CD4-positive, alpha-beta memory T cell (primary cell): ENCODE data around the gene SPOCK2. TPM values are rescaled to one million over a fixed set of nuclear protein-coding genes. Genes with fewer than 3 reads are reported as not detected.
A peak's percentile ranks its signal among the peaks of the same experiment; 100 is the strongest.
"Not testable (repeated sequence)": the region's sequence is repeated elsewhere in the genome, so short reads cannot be mapped to it uniquely, and the experiment has no call there.

ENCODE experiments used
- CTCF ChIA-PET: fragments of 350-600 bp; sonication (Branson Sonifier 250); formaldehyde crosslinking; loops from one replicate; lab custom pipeline; 2021; ENCODE audit warnings: inconsistent platforms; ENCODE audit not compliant: partially characterized antibody; lab: Charles Lee
- POLR2A ChIA-PET: fragments of 350-600 bp; sonication (Branson Sonifier 250); formaldehyde crosslinking; loops from one replicate; lab custom pipeline; 2021; ENCODE audit not compliant: partially characterized antibody; lab: Charles Lee
- DNase-seq, 5 donors: peaks; one replicate each; pipeline versions ENCODE4 v3.0.0 to v3.0.0-alpha.2; 2020 to 2022; ENCODE audit warnings: mixed read lengths in 1 of 5
- H3K27ac ChIP-seq: one replicate; pipeline ENCODE4 v1.7.0; 2013; ENCODE audit warnings: low read depth, low read length
- H3K27me3 ChIP-seq: 2 replicates; pipeline ENCODE4 v1.7.0; 2013; ENCODE audit warnings: mild to moderate bottlenecking, low read length, moderate library complexity; ENCODE audit not compliant: insufficient read depth
- H3K36me3 ChIP-seq: 2 replicates; pipeline ENCODE4 v1.7.0; 2013; ENCODE audit warnings: mild to moderate bottlenecking, low read length, moderate library complexity; ENCODE audit not compliant: insufficient read depth
- H3K4me1 ChIP-seq: 2 replicates; pipeline ENCODE4 v1.7.0; 2013; ENCODE audit warnings: mild to moderate bottlenecking, low read length, moderate library complexity; ENCODE audit not compliant: insufficient read depth
- H3K4me3 ChIP-seq, 2 donors: one replicate each; pipeline ENCODE4 v1.7.0; 2013; ENCODE audit warnings: low read length in 2 of 2, mild to moderate bottlenecking in 1 of 2
- H3K9me3 ChIP-seq, 2 donors: one replicate each; pipeline ENCODE4 v1.7.0; 2013; ENCODE audit warnings: low read length in 2 of 2, control low read depth in 1 of 2; ENCODE audit not compliant: control insufficient read depth in 1 of 2
- H3K27ac Mint-ChIP-seq, 7 donors: one replicate each; pipeline ENCODE4 v1.8.0; 2020 to 2021; ENCODE audit warnings: mixed read lengths in 7 of 7, mild to moderate bottlenecking in 6 of 7, inconsistent platforms in 3 of 7, moderate library complexity in 3 of 7
- H3K27me3 Mint-ChIP-seq, 2 donors: one replicate each; pipeline ENCODE4 v1.8.0; 2020 to 2021; ENCODE audit warnings: mixed read lengths in 2 of 2
- H3K36me3 Mint-ChIP-seq, 2 donors: one replicate each; pipeline ENCODE4 v1.8.0; 2020 to 2021; ENCODE audit warnings: mixed read lengths in 2 of 2, inconsistent platforms in 1 of 2, mild to moderate bottlenecking in 1 of 2
- H3K4me1 Mint-ChIP-seq, 4 donors: one replicate each; pipeline ENCODE4 v1.8.0; 2020 to 2021; ENCODE audit warnings: mixed read lengths in 4 of 4, mild to moderate bottlenecking in 1 of 4
- H3K4me3 Mint-ChIP-seq, 8 donors: one replicate each; pipeline ENCODE4 v1.8.0; 2020 to 2021; ENCODE audit warnings: mixed read lengths in 8 of 8, mild to moderate bottlenecking in 7 of 8, moderate library complexity in 6 of 8, inconsistent platforms in 3 of 8
- H3K9me3 Mint-ChIP-seq, 8 donors: one replicate each; pipeline ENCODE4 v1.8.0; 2020 to 2021; ENCODE audit warnings: mixed read lengths in 8 of 8, mild to moderate bottlenecking in 5 of 8, inconsistent platforms in 3 of 8, moderate library complexity in 1 of 8
- intact Hi-C: fragments of 100-400 bp; cut with micrococcal nuclease; formaldehyde crosslinking; loops from one replicate; pipeline ENCODE4 v1.15.1; 2023
- polyA plus RNA-seq, 2 donors: library from polyadenylated mRNA; unstranded; fragments of 300-500 nt; fragmentation: Illumina TruSeq; gene quantifications; one replicate each; pipeline ENCODE4 v1.2.3, GENCODE V29; 2021
- total RNA-seq, 2 experiments: library from RNA; stranded (reverse); gene quantifications; one replicate each; pipeline ENCODE4 v1.2.3, GENCODE V29; 2021

SPOCK2 gene
- total and polyA plus RNA-seq, 4 experiments from 2014 or later = 174 to 556 (median 406) TPM

GRCh38 chr10:72035252-72035887 lies 53.0 kb downstream of the SPOCK2 start:
- H3K27me3 Mint-ChIP-seq = peaks cover 0 to 6% of the 10 kb centered on the region in 2 donors
- H3K4me3 Mint-ChIP-seq = no peak overlapping the region
- H3K27ac Mint-ChIP-seq = no peak overlapping the region
- ChIA-PET CTCF (interaction anchor here (0.6 to 1.9 kb wide), 3 partner anchors 10 to 123 kb away, joined by 3 to 12 read pairs (median 3); no protein-coding TSS in a partner anchor), POLR2A (no interaction called here)
- no peak for DNase-seq
- H3K4me1 Mint-ChIP-seq = peaks cover 0 to 2% (median 0%) of the 10 kb centered on the region in 4 donors
- Histone ChIP-seq H3K9me3 (no peaks in the 10 kb centered on the region), H3K4me3 (no peak overlapping the region), H3K4me1 (no peaks in the 10 kb centered on the region), H3K27me3 (no peaks in the 10 kb centered on the region), H3K36me3 (no peaks in the 10 kb centered on the region), H3K27ac (no peak overlapping the region)
- H3K36me3 Mint-ChIP-seq = no peaks in the 10 kb centered on the region
- H3K9me3 Mint-ChIP-seq = no peaks in the 10 kb centered on the region
- intact Hi-C loops = no loop called here

GRCh38 chr10:72034761-72035160 lies 53.6 kb downstream of the SPOCK2 start:
- ChIA-PET POLR2A (no interaction called here), CTCF (interaction anchor here (0.5 to 1.9 kb wide), 4 partner anchors 10 to 1397 kb away, joined by 3 to 12 read pairs (median 3); no protein-coding TSS in a partner anchor)
- intact Hi-C loops = no loop called here

GRCh38 chr10:72034040-72034499 lies 54.3 kb downstream of the SPOCK2 start:
- Histone ChIP-seq H3K27me3 (no peaks in the 10 kb centered on the region), H3K4me3 (no peak overlapping the region), H3K9me3 (no peaks in the 10 kb centered on the region), H3K36me3 (no peaks in the 10 kb centered on the region), H3K4me1 (no peaks in the 10 kb centered on the region), H3K27ac (no peak overlapping the region)
- no peaks in the 10 kb centered on the region for H3K9me3 Mint-ChIP-seq
- H3K27ac Mint-ChIP-seq = peak overlapping the region in 1 of 7 donors; percentile 30
- ChIA-PET CTCF (interaction anchor here (1.0 kb wide), 1 partner anchor 11 kb away, joined by 3 read pairs; no protein-coding TSS in a partner anchor), POLR2A (no interaction called here)
- H3K4me1 Mint-ChIP-seq = peaks cover 0 to 3% (median 0%) of the 10 kb centered on the region in 4 donors
- H3K36me3 Mint-ChIP-seq = no peaks in the 10 kb centered on the region
- intact Hi-C loops = no loop called here
- DNase-seq = no peak
- H3K27me3 Mint-ChIP-seq = peaks cover 0 to 7% of the 10 kb centered on the region in 2 donors
- H3K4me3 Mint-ChIP-seq = peak overlapping the region in 1 of 8 donors; percentile 4

More at GRCh38 chr10:72034761-72035160, 53.6 kb downstream of the SPOCK2 start:
- Histone ChIP-seq H3K27ac (no peak overlapping the region), H3K27me3 (no peaks in the 10 kb centered on the region), H3K4me1 (no peaks in the 10 kb centered on the region), H3K36me3 (no peaks in the 10 kb centered on the region), H3K4me3 (no peak overlapping the region), H3K9me3 (no peaks in the 10 kb centered on the region)
- no peaks in the 10 kb centered on the region for H3K36me3 Mint-ChIP-seq
- H3K9me3 Mint-ChIP-seq = no peaks in the 10 kb centered on the region
- H3K4me1 Mint-ChIP-seq = peaks cover 0 to 3% (median 0%) of the 10 kb centered on the region in 4 donors
- peaks cover 0 to 7% of the 10 kb centered on the region in 2 donors for H3K27me3 Mint-ChIP-seq
- no peak overlapping the region for H3K27ac Mint-ChIP-seq
- no peak for DNase-seq
- H3K4me3 Mint-ChIP-seq = no peak overlapping the region

- H3K36me3 Mint-ChIP-seq, H3K27me3 Mint-ChIP-seq, H3K9me3 ChIP-seq, DNase-seq, H3K36me3 ChIP-seq, H3K27ac Mint-ChIP-seq, H3K9me3 Mint-ChIP-seq, H3K27ac ChIP-seq, POLR2A ChIA-PET, H3K4me1 ChIP-seq, H3K4me1 Mint-ChIP-seq, H3K4me3 Mint-ChIP-seq, H3K27me3 ChIP-seq, H3K4me3 ChIP-seq, intact Hi-C loops: not testable (repeated sequence)
- CTCF ChIA-PET = interaction anchor here (1.2 to 3.3 kb wide), 2 partner anchors 14 to 16 kb away, joined by 3 to 8 read pairs; no protein-coding TSS in a partner anchor
Observed at GRCh38 chr10:72032409-72033162, 55.8 kb downstream of the SPOCK2 start.

GRCh38 chr10:72031706-72032105 lies 56.6 kb downstream of the SPOCK2 start:
- ChIA-PET POLR2A (no interaction called here), CTCF (interaction anchor here (1.2 to 3.3 kb wide), 2 partner anchors 15 to 17 kb away, joined by 3 to 8 read pairs; no protein-coding TSS in a partner anchor)
- H3K36me3 Mint-ChIP-seq = no peaks in the 10 kb centered on the region
- peak overlapping the region in 1 of 7 donors; percentile 35 for H3K27ac Mint-ChIP-seq
- Histone ChIP-seq H3K27ac (no peak overlapping the region), H3K4me1 (no peaks in the 10 kb centered on the region), H3K4me3 (no peak overlapping the region), H3K36me3 (no peaks in the 10 kb centered on the region), H3K27me3 (no peaks in the 10 kb centered on the region), H3K9me3 (no peaks in the 10 kb centered on the region)
- intact Hi-C loops = no loop called here
- H3K4me1 Mint-ChIP-seq = peaks cover 0 to 3% (median 0%) of the 10 kb centered on the region in 4 donors
- H3K4me3 Mint-ChIP-seq = no peak overlapping the region
- H3K27me3 Mint-ChIP-seq = peaks cover 2 to 12% of the 10 kb centered on the region in 2 donors
- no peaks in the 10 kb centered on the region for H3K9me3 Mint-ChIP-seq
- DNase-seq = no peak

- Mint-ChIP-seq H3K27ac (peak overlapping the region in 1 of 7 donors; percentile 43), H3K4me3 (no peak overlapping the region), H3K27me3 (peaks cover 2 to 12% of the 10 kb centered on the region in 2 donors), H3K36me3 (no peaks in the 10 kb centered on the region), H3K4me1 (peaks cover 0 to 3% (median 0%) of the 10 kb centered on the region in 4 donors), H3K9me3 (no peaks in the 10 kb centered on the region)
- Histone ChIP-seq H3K4me1 (no peaks in the 10 kb centered on the region), H3K9me3 (no peaks in the 10 kb centered on the region), H3K36me3 (no peaks in the 10 kb centered on the region), H3K4me3 (no peak overlapping the region), H3K27ac (no peak overlapping the region), H3K27me3 (no peaks in the 10 kb centered on the region)
- intact Hi-C loops = no loop called here
- ChIA-PET CTCF (interaction anchor here (3.3 kb wide), 1 partner anchor 18 kb away, joined by 8 read pairs; no protein-coding TSS in a partner anchor), POLR2A (interaction anchor here (0.6 kb wide), 1 partner anchor 9 kb away, joined by 3 read pairs; no protein-coding TSS in a partner anchor)
- DNase-seq = no peak
Observed at GRCh38 chr10:72030762-72031543, 57.4 kb downstream of the SPOCK2 start.
